Measurements from ENCODE around the gene LRRC41.
"Not testable (repeated sequence)": the region's sequence is repeated elsewhere in the genome, so short reads cannot be mapped to it uniquely, and the experiment has no call there.

The LRRC41 gene

GRCh38 chr1:46340404-46341221 is 37.2 kb upstream of the LRRC41 start, which contains the start of gene NSUN4 (continued):
- TF ChIP-seq ZNF292 (tag by site-specific recombination; IDR thresholded peaks at IDR 0.05; ENCODE audit: borderline replicate concordance, low read depth) (no peak), TSHZ1 (tag by site-specific recombination; IDR thresholded peaks at IDR 0.05; ENCODE audit: borderline replicate concordance) (0 out of 2 replicates have a peak, but pooled peaks have one; percentile 9), ZNF366 (tag by site-specific recombination; conservative IDR thresholded peaks at IDR 0.05) (peak; percentile 93), HOXA7 (CRISPR knock-in tag; IDR thresholded peaks at IDR 0.05; ENCODE audit: borderline replicate concordance) (no peak), ZNF561 (tag by site-specific recombination; IDR thresholded peaks at IDR 0.05; ENCODE audit: borderline replicate concordance) (peak; percentile 94), HOXC10 (CRISPR knock-in tag; IDR thresholded peaks at IDR 0.05) (no peak), ZBTB48 (tag by site-specific recombination; IDR thresholded peaks at IDR 0.05) (peak; percentile 85), ZNF639 (tag by site-specific recombination; IDR thresholded peaks at IDR 0.05) (peak; percentile 18; the same call in 1 of the 2 replicates), ZNF48 (tag by site-specific recombination; IDR thresholded peaks at IDR 0.05) (no peak), RBAK (tag by site-specific recombination; IDR thresholded peaks at IDR 0.05) (no peak), ZNF664 (tag by site-specific recombination; IDR thresholded peaks at IDR 0.05) (no peak), GLI2 (tag by site-specific recombination; IDR thresholded peaks at IDR 0.05; ENCODE audit: borderline replicate concordance, low read depth) (no peak; the same call in 1 of the 2 replicates), ZNF521 (tag by site-specific recombination; IDR thresholded peaks at IDR 0.05) (no peak), REST (tag by site-specific recombination; IDR thresholded peaks at IDR 0.05) (no peak), TRIM28 (IDR thresholded peaks at IDR 0.05; ENCODE audit: borderline replicate concordance, low read length) (no peak; the same call in 1 of the 2 replicates), ZNF341 (tag by site-specific recombination; IDR thresholded peaks at IDR 0.05; ENCODE audit: low read depth) (peak; percentile 75), ZNF473 (tag by site-specific recombination; IDR thresholded peaks at IDR 0.05) (no peak), TCF7L2 (IDR thresholded peaks at IDR 0.05; ENCODE audit: borderline replicate concordance, low read depth, low read length) (no peak), SETDB1 (IDR thresholded peaks at IDR 0.05; ENCODE audit: insufficient read length, low read length) (no peak), ZNF354C (tag by site-specific recombination; IDR thresholded peaks at IDR 0.05; ENCODE audit: borderline replicate concordance, low read depth) (no peak)

GRCh38 chr1:46337409-46337808 is 34.0 kb upstream of the LRRC41 start:
- H3K4me3 ChIP-seq (ENCODE audit: low read depth, low read length); POLR2A ChIA-PET; CTCF ChIA-PET; H3K27ac ChIP-seq (ENCODE audit: extremely low read depth, low read depth, low read length); H3K9me3 ChIP-seq (ENCODE audit: control insufficient read depth, insufficient read depth, low read depth, low read length); H3K36me3 ChIP-seq (ENCODE audit: control insufficient read depth in 2 of 2, insufficient read depth in 1 of 2, low read length in 2 of 2); H3K4me1 ChIP-seq (ENCODE audit: control insufficient read depth, insufficient read depth, low read length): not testable (repeated sequence)

Data from HEK293 (cell line).